HG02798 (cell line): ENCODE results near the gene ABCB4.

ENCODE experiments used
- ATAC-seq: cut with Tn5 transposase; IDR thresholded peaks from one replicate; pipeline ENCODE4 v1.9.1; 2021; ENCODE audit warnings: mild to moderate bottlenecking; ENCODE audit not compliant: unreplicated experiment, poor library complexity

Gene ABCB4

DNA sequence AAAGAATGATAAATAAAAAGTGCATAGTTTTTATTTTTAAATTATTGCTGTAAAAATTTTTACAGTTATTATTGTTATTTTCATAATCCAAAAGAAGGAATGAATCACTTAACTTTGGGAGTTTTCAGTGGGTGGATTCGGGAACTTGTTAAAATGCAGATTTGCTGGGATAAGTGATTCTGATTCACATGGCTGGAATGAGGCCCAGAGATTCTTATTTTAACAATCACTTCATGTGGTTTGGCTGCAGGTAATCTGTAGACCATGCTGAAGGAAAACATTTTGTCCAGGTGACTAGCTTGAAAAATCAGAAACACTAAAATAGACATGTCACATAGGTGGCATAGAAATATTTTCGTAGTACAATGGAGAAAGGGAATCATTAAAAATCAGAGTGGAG lies 116.1 kb downstream of the ABCB4 start:
- no peak for ATAC-seq

DNA sequence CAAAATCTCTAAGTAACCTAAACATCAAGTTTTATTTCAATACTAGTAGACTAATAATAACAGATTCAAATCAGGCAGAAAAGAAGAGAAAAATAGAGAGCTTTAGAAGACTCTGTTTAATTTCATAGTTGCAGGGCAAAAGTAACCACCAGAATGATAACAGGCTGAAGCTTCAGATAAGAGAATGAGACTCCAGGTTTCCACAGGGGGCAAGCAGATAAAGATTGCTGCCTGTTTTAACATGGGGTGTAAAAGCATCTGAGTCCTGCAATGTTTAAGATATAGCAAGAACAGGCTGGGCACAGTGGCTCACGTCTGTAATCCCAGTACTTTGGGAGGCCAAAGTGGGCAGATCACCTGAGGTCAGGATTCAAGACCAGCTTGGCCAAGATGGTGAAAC lies 119.0 kb downstream of the ABCB4 start:
- ATAC-seq, result no peak

DNA sequence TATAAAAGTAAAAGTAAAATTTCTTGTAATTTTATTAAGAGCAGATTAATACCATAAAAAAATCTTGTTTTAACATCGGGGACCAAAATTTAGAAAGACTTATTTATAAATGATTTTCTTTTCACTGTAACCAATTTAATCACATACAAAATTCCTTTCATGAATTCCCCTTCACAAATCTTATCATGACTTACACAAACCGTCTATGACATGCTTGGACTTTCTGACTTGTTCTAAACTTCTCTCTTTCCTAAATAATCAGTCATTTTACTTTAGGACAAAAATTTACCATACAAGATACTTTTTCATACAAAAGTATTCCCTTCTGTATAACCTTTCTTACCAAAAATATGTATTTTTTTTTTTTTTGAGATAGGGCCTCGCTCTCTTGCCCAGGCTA lies 120.7 kb downstream of the ABCB4 start:
- ATAC-seq, result no peak
